RWPE1 (cell line): ENCODE data around the gene GPC6.

Experiments
- CTCF ChIA-PET: fragments of 350-600 bp; sonication (Branson Sonifier 250); formaldehyde crosslinking; extraction: SDS; loops from one replicate; lab custom pipeline; 2021; lab: Yijun Ruan, JAX
- POLR2A ChIA-PET: fragments of 400-600 bp; formaldehyde crosslinking; extraction: SDS; loops from one replicate; lab custom pipeline; 2020; ENCODE audit warnings: antibody characterized with exemption; ENCODE audit not compliant: low non-redundant PET; lab: Yijun Ruan, JAX
- DNase-seq: peaks from one replicate; pipeline ENCODE4 v3.0.0; 2012; ENCODE audit warnings: low spot score
- H3K27ac ChIP-seq: fragments of 450-650 bp; 2 replicates; pipeline ENCODE4 v1.5.1; 2017
- TF ChIP-seq, protein P1 (sequence below): fragments of 450-650 bp; conservative IDR thresholded peaks from 2 replicates; pipeline ENCODE4 v1.5.1; 2017; ENCODE audit warnings: low read depth, mild to moderate bottlenecking

GPC6 gene

DNA sequence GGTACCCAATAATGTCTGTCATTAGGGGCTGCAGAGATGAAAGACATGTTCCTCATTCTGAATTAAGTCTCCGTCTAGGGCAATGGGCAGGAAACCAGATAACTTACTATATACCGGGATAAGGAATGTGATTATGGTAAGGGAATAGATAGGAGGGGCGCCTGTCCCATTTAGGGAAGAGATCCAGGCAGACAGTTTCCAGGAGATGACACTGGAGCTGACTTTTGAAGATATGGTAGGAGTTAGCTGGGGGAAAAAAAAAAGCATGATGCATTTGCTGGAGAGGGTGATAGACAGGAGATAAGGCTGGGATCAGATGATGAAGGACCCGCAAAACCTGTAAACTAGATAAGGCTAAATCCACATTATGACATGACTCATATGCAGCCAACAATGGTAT is 912.2 kb downstream of the GPC6 start:
- DNase-seq, result no peak
- CTCF ChIA-PET, result interaction anchor here (1.1 kb wide), 1 partner anchor 18 kb away, joined by 3 read pairs; no protein-coding TSS in a partner anchor
- TF ChIP-seq, protein P1, sequence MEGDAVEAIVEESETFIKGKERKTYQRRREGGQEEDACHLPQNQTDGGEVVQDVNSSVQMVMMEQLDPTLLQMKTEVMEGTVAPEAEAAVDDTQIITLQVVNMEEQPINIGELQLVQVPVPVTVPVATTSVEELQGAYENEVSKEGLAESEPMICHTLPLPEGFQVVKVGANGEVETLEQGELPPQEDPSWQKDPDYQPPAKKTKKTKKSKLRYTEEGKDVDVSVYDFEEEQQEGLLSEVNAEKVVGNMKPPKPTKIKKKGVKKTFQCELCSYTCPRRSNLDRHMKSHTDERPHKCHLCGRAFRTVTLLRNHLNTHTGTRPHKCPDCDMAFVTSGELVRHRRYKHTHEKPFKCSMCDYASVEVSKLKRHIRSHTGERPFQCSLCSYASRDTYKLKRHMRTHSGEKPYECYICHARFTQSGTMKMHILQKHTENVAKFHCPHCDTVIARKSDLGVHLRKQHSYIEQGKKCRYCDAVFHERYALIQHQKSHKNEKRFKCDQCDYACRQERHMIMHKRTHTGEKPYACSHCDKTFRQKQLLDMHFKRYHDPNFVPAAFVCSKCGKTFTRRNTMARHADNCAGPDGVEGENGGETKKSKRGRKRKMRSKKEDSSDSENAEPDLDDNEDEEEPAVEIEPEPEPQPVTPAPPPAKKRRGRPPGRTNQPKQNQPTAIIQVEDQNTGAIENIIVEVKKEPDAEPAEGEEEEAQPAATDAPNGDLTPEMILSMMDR, result no peak
- POLR2A ChIA-PET, result no interaction called here
- H3K27ac ChIP-seq, result no peak overlapping the region

DNA sequence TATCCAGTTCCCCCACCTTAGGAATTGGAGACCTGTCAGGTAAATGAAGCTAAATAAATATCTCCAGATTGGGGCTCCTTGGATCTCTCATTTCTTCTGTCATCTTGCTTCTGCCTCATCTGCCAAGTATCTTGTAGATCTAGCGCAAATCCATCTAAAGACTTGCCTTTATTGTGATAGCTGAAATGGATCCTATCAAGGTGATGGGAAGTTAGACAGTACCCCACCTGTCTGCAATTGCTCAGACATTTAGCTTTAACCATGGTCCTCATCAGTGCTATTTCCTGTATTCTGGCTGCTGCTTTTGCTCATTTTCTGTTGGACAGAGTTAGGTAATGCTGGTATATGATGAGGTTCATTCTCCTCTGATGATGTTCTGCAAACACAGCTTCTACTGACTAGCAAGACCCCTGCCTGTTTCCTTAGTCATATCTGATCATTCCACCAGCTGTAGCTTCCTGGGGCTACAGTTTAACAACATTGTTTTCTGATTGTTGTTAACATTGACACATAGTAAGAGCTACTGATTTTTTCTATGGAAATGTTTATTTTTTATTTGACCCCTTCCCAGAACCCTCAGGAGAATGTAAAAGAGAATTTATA is 912.9 kb downstream of the GPC6 start:
- POLR2A ChIA-PET, result no interaction called here
- H3K27ac ChIP-seq, result no peak overlapping the region
- TF ChIP-seq, protein P1, result no peak
- DNase-seq, result no peak
- CTCF ChIA-PET, result interaction anchor here (1.1 kb wide), 1 partner anchor 17 kb away, joined by 3 read pairs; no protein-coding TSS in a partner anchor

DNA sequence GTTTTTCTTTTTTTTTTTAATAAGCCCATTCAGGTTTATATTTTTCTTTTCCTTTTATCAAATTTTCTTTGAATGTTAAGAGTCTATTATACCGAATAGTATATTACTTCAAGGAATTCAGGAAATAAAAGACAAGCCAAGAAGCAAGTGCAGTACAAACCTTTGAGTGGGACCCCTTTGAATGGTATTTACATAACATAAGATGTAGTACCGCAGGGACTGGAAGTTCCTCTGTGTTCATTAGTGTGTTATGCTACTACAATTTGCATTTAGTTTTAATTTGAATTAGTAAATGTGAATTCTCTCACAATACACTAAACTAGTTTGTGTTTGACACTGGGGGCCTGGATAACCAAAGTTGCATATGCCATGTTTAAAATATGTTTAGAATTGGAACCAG is 913.4 kb downstream of the GPC6 start:
- H3K27ac ChIP-seq, result no peak overlapping the region
- CTCF ChIA-PET, result no interaction called here
- no peak for DNase-seq
- POLR2A ChIA-PET, result no interaction called here
- TF ChIP-seq, protein P1, result no peak

- no peak overlapping the region for H3K27ac ChIP-seq
- DNase-seq, result no peak
- ChIA-PET POLR2A (no interaction called here), CTCF (no interaction called here)
- TF ChIP-seq, protein P1, result no peak
Measured at GRCh38 chr13:94140511-94140910, 913.9 kb downstream of the GPC6 start.

- ChIA-PET POLR2A (no interaction called here), CTCF (no interaction called here)
- no peak overlapping the region for H3K27ac ChIP-seq
- DNase-seq, result no peak
- TF ChIP-seq, protein P1, result no peak
Measured at GRCh38 chr13:94143624-94144350, 917.2 kb downstream of the GPC6 start.

DNA sequence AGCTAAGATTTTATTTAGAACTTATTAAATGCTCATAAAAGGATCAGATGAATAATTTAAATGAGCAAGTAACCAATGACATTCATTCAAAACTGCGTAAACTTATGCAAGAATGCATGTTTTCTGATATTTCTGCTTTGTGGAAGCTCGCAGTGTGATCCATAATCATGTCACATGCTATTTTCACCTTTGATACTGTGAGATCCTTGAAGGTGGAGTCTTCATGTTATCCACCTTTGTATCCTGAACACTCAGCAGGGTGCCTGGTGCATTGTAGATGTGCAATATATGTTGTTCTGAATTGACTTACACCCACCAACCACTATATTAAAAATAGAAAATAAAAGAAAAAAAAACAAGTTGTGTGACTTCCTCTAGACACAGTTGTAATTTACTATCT is 919.4 kb downstream of the GPC6 start:
- ChIA-PET POLR2A (no interaction called here), CTCF (interaction anchor here (0.6 kb wide), 1 partner anchor 191 kb away, joined by 5 read pairs; no protein-coding TSS in a partner anchor)
- no peak for DNase-seq
- TF ChIP-seq, protein P1, result no peak
- H3K27ac ChIP-seq, result no peak overlapping the region
